Right atrium auricular region (tissue), 2 donors: ENCODE data around the gene TSPAN4. TPM values are rescaled to one million over a fixed set of nuclear protein-coding genes. Genes with fewer than 3 reads are reported as not detected.

Experiments used
- DNase-seq: peaks from one replicate; pipeline ENCODE4 v3.0.0-alpha.2; 2019; ENCODE audit warnings: low spot score
- H3K27ac ChIP-seq, 2 donors: fragments of 200-600 bp; sonication (generic); 1 replicate in 1 of 2; 2 replicates in 1 of 2; pipeline ENCODE4 v1.5.1; 2016 to 2019
- H3K27me3 ChIP-seq, 2 donors: fragments of 200-600 bp; sonication (generic); one replicate each; pipeline versions ENCODE4 v1.5.1 to v1.6.0; 2017 to 2019
- H3K36me3 ChIP-seq: fragments of 200-600 bp; sonication (generic); one replicate; pipeline ENCODE4 v1.5.1; 2016
- H3K4me1 ChIP-seq, 2 donors: fragments of 200-600 bp; sonication (generic); one replicate each; pipeline versions ENCODE4 v1.5.1 to v1.6.0; 2017 to 2019
- H3K4me3 ChIP-seq, 2 donors: fragments of 200-600 bp; sonication (generic); 1 replicate in 1 of 2; 2 replicates in 1 of 2; pipeline ENCODE4 v1.5.1; 2017 to 2019; ENCODE audit warnings: mild to moderate bottlenecking in 1 of 2, moderate library complexity in 1 of 2
- H3K9me3 ChIP-seq, 2 donors: fragments of 200-600 bp; sonication (generic); one replicate each; pipeline ENCODE4 v1.5.1; 2019
- total RNA-seq, 2 donors: library from RNA; depleted of rRNA; stranded (reverse); fragments of >200 nt; gene quantifications; one replicate each; pipeline ENCODE4 v1.1.0, GENCODE V29; 2016
- TF ChIP-seq, protein P1 (sequence below), 2 donors: fragments of 200-600 bp; sonication (generic); IDR thresholded peaks; one replicate each; pipeline ENCODE4 v1.5.1; 2019; ENCODE audit warnings: antibody characterized with exemption in 2 of 2

TSPAN4 gene
- total RNA-seq, 2 donors from 2014 or later, result 37.2 to 81.0 TPM

DNA sequence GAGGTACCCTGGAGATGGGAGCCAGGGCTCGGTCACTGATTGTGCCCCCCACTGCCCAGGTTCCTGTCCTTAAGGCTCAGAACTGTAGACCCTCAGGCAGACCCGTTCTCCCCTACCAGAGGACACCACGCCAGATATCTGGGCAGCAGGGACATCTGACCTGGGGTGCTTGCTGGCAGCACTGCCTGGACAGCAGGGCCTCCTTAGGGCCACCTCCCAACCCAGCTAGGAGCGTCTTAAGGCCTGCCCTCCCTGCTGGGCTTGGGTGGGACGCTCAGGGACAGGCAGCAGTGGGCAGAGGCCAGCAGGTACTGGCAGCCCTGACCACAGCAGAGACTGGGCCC lies 3.4 kb upstream of the TSPAN4 start:
- Histone ChIP-seq H3K4me1 (peaks cover 0 to 81% of the 10 kb centered on the region in 2 donors), H3K27ac (peak overlapping the region in 1 of 2 donors; percentile 57), H3K27me3 (no peaks in the 10 kb centered on the region)

DNA sequence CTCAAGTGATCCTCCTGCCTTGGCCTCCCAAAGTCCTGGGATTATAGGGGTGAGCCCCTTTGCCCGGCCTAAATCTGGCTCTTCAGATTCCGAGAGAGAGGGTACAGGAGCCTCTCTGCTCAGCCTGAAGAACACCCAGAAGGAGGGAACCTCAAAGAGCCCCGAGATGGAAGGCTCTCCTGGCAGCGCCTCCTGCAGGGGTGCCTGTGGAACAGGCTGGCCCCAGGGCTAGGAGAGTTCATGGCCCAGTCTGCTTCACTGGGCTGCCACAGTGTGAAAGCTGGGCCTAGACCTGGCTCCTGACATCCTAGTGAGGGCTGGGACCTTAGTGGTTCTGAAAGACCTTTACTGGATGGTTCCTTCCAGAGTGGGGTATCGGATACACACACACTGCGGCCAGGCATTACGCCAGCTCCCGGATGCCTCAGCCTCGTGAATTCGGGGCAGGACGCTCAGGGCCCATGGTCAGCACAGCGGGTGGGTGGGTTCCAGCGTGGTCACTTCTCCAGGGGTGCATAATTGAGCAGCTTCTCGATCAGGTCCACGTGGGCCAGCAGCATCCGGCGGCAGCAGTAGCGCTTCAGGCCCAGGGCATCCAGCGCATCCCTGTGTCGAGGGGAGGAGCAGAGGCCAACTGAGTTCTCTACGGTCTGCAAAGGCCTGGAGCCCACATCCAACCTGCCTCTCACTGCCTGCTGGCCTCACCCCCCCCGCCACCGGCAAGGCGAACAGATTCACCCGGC lies 2.6 kb upstream of the TSPAN4 start:
- Histone ChIP-seq H3K36me3 (peaks cover 51% of the 10 kb centered on the region), H3K27me3 (no peaks in the 10 kb centered on the region), H3K4me3 (no peak overlapping the region), H3K27ac (no peak overlapping the region), H3K9me3 (no peaks in the 10 kb centered on the region), H3K4me1 (peaks cover 0 to 81% of the 10 kb centered on the region in 2 donors)
- TF ChIP-seq, protein P1, sequence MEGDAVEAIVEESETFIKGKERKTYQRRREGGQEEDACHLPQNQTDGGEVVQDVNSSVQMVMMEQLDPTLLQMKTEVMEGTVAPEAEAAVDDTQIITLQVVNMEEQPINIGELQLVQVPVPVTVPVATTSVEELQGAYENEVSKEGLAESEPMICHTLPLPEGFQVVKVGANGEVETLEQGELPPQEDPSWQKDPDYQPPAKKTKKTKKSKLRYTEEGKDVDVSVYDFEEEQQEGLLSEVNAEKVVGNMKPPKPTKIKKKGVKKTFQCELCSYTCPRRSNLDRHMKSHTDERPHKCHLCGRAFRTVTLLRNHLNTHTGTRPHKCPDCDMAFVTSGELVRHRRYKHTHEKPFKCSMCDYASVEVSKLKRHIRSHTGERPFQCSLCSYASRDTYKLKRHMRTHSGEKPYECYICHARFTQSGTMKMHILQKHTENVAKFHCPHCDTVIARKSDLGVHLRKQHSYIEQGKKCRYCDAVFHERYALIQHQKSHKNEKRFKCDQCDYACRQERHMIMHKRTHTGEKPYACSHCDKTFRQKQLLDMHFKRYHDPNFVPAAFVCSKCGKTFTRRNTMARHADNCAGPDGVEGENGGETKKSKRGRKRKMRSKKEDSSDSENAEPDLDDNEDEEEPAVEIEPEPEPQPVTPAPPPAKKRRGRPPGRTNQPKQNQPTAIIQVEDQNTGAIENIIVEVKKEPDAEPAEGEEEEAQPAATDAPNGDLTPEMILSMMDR (IDR thresholded peaks at IDR 0.05), result no peak
- DNase-seq, result no peak

More for the DNA sequence above, 3.4 kb upstream of the TSPAN4 start:
- no peak overlapping the region for H3K4me3 ChIP-seq
- TF ChIP-seq, protein P1 (IDR thresholded peaks at IDR 0.05), result no peak
- H3K36me3 ChIP-seq, result peaks cover 51% of the 10 kb centered on the region
- H3K9me3 ChIP-seq, result no peaks in the 10 kb centered on the region
- DNase-seq, result no peak

DNA sequence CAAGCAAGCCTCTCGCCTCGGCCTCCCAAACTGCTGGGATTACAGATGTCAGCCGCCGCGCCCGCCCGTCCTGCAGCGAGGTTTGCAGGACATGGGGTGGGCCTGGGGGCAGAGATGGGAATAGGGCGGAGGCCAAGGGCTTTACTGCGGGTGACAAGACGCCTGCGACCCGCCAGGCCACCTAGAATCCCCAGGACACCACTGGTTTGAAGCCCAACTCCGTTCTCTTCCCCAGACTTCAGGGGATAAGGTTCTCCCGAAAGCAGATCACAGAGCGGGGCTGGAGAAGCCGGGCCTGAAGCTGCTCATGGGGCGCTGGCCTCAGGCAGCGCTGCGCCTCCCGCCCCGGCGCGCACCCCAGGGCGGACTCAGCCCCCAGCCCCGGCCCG lies 677 bp upstream of the TSPAN4 start:
- no peak for DNase-seq
- Histone ChIP-seq H3K4me1 (peaks cover 0 to 82% of the 10 kb centered on the region in 2 donors), H3K27me3 (no peaks in the 10 kb centered on the region), H3K4me3 (peak overlapping the region; percentile 86 to 97), H3K9me3 (no peaks in the 10 kb centered on the region), H3K27ac (peak overlapping the region; percentile 95), H3K36me3 (peaks cover 39% of the 10 kb centered on the region)
- TF ChIP-seq, protein P1 (IDR thresholded peaks at IDR 0.05), result no peak

DNA sequence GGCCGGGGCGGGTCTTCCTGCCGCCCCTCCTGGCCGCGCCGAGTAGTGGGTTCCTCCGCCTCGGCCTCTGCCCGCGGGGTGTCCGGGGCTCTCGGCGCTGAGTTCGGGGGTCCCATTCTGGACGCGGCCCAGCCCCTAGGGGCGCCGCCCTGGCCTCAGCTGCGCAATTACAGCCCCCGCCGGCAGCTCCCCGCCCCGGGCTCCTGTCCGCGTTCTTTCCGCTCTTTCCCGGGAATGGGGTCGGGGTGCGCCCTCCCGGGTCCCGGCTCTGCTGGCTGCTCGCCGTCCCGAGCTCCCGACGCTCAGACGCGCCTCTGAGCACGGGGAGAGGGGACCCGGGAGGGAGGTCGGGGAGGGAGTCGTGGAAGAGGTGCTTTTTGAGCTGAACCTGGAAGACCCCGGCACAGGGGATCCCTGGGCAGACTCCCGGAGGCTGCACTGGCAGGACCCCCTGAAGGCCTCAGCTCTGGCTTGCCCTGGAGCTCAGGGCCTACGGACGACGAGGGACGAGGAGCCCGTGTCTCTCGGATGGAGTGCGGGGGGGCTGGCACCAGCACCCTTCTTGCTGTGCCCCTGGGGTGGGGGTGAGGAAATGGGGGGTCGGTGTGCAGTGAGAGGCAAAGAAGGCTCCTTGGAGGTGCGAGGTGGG lies 558 bp downstream of the TSPAN4 start:
- Histone ChIP-seq H3K4me1 (peaks cover 0 to 85% of the 10 kb centered on the region in 2 donors), H3K27me3 (no peaks in the 10 kb centered on the region), H3K4me3 (peak overlapping the region; percentile 86 to 97), H3K27ac (peak overlapping the region; percentile 95), H3K36me3 (peaks cover 27% of the 10 kb centered on the region), H3K9me3 (no peaks in the 10 kb centered on the region)
- TF ChIP-seq, protein P1 (IDR thresholded peaks at IDR 0.05), result peak in 1 of 2 donors; percentile 36
- DNase-seq, result no peak

DNA sequence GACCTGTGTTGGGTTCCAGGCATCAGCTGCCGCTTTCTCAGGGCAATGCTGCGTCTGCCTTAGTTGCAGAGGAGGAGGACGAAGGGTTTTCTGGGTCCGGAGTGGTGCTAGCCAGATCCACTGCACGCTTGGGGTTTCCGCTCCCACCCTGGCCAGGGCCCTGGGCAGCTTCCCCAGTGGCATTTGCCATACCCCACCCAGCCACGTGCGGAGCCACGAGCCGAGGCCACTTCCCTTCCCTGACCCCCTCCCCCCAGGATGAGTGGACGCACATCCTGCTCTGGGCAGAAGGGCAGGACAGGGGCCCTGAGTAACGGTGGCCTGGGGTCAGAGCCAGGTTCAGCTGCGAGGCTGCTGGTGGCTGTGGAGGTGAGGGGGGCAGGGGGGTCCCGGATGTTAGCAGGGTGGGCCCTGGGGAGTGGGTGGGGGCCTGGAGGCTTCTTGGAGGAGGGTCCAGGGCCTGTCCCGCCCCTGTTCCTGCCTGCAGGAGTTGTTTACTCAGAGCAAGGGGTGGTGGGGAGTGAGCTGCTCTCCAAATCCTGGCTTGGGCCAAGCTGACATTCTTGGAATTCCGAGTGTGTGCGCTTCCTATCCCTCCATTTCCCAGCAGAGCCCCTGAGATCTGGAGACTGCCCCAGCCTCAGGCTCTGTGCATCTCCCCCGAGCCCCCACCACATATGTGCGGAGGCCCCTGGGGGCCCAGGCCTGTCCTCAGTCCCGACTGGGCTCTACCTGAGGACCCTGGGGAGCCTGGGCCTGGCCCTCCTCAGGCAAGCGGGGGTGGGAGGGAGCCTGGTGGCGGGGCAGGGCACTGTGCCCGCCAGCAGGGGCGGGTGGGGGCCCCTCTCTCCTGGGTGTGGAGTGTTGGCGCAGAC lies 1.4 kb downstream of the TSPAN4 start:
- Histone ChIP-seq H3K4me1 (peaks cover 0 to 85% of the 10 kb centered on the region in 2 donors), H3K27ac (peak overlapping the region; percentile 95), H3K27me3 (no peaks in the 10 kb centered on the region), H3K4me3 (peak overlapping the region; percentile 86 to 97), H3K36me3 (peaks cover 18% of the 10 kb centered on the region), H3K9me3 (no peaks in the 10 kb centered on the region)
- DNase-seq, result peak; percentile 97
- TF ChIP-seq, protein P1 (IDR thresholded peaks at IDR 0.05), result no peak
